Keratinocyte (primary cell): ENCODE measurements around the gene CANT1. TPM values are rescaled to one million over a fixed set of nuclear protein-coding genes. Genes with fewer than 3 reads are reported as not detected.

Source experiments
- DNase-seq: peaks from one replicate; pipeline ENCODE4 v3.0.0-alpha.2; 2011; ENCODE audit warnings: low read depth, missing footprints, low spot score
- FAIRE-seq: peaks from 2 replicates; lab custom pipeline; 2011; peaks lifted over from hg19 to GRCh38; lab: Jason Lieb, UNC
- H2AFZ ChIP-seq: 2 replicates; pipeline ENCODE4 v1.6.0; 2012; ENCODE audit warnings: low read length, control low read depth, inconsistent platforms; ENCODE audit not compliant: control insufficient read depth
- H3K27ac ChIP-seq: 2 replicates; pipeline ENCODE4 v1.5.1; 2011; ENCODE audit warnings: low read length; ENCODE audit not compliant: control insufficient read depth, insufficient read depth
- H3K27me3 ChIP-seq: 3 replicates; pipeline ENCODE4 v1.6.0; 2011; ENCODE audit warnings: low read length; ENCODE audit not compliant: control insufficient read depth, insufficient read depth; ENCODE audit errors: extremely low read depth
- H3K36me3 ChIP-seq, 2 experiments: 2 replicates in 1 of 2; 3 replicates in 1 of 2; pipeline ENCODE4 v1.5.1; 2011; ENCODE audit warnings: low read length in 2 of 2, mild to moderate bottlenecking in 1 of 2; ENCODE audit not compliant: control insufficient read depth in 2 of 2, insufficient read depth in 2 of 2; ENCODE audit errors: extremely low read depth in 1 of 2
- H3K4me1 ChIP-seq: 3 replicates; pipeline ENCODE4 v1.5.1; 2011; ENCODE audit warnings: low read length; ENCODE audit not compliant: control insufficient read depth, insufficient read depth; ENCODE audit errors: extremely low read depth
- H3K4me2 ChIP-seq: 3 replicates; pipeline ENCODE4 v1.6.0; 2011; ENCODE audit warnings: low read depth, low read length; ENCODE audit not compliant: control insufficient read depth, insufficient read depth; ENCODE audit errors: extremely low read depth
- H3K4me3 ChIP-seq, 3 experiments: fragments of 200-600 bp in 1 of 3; sonication (generic) in 1 of 3; 2 replicates in 2 of 3; 3 replicates in 1 of 3; pipeline ENCODE4 v1.5.1; 2011 to 2016; ENCODE audit warnings: low read length in 3 of 3, mild to moderate bottlenecking in 3 of 3, control low read depth in 2 of 3, inconsistent platforms in 1 of 3, low read depth in 1 of 3, mixed read lengths in 1 of 3, mixed run types in 1 of 3, moderate library complexity in 1 of 3; ENCODE audit not compliant: control insufficient read depth in 2 of 3, insufficient read depth in 2 of 3; ENCODE audit errors: extremely low read depth in 1 of 3
- H3K79me2 ChIP-seq: 2 replicates; pipeline ENCODE4 v1.6.0; 2012; ENCODE audit warnings: low read length; ENCODE audit not compliant: control insufficient read depth, insufficient read depth
- H3K9ac ChIP-seq: 3 replicates; pipeline ENCODE4 v1.6.0; 2011; ENCODE audit warnings: low read length; ENCODE audit not compliant: control insufficient read depth, insufficient read depth; ENCODE audit errors: extremely low read depth
- H3K9me1 ChIP-seq: 3 replicates; pipeline ENCODE4 v1.6.0; 2011; ENCODE audit warnings: low read length; ENCODE audit not compliant: control insufficient read depth, insufficient read depth; ENCODE audit errors: extremely low read depth
- H3K9me3 ChIP-seq: 2 replicates; pipeline ENCODE4 v1.5.1; 2012; ENCODE audit warnings: low read depth, low read length; ENCODE audit not compliant: control insufficient read depth
- H4K20me1 ChIP-seq: 3 replicates; pipeline ENCODE4 v1.6.0; 2011; ENCODE audit warnings: low read length; ENCODE audit not compliant: control insufficient read depth, insufficient read depth; ENCODE audit errors: extremely low read depth
- EZH2 ChIP-seq: IDR thresholded peaks from one replicate; pipeline ENCODE4 v1.6.1; 2012; ENCODE audit warnings: inconsistent platforms, mild to moderate bottlenecking, low read length, moderate library complexity
- dilution Hi-C: fragments of 300-500 bp; cut with MboI; formaldehyde crosslinking; loops from one replicate; pipeline ENCODE4 v1.7.0; 2020; ENCODE audit warnings: low sequenced_read_pairs; ENCODE audit not compliant: extremely low pct_ligation_motif_present
- polyA plus RNA-seq, 5 experiments: library from polyadenylated mRNA; depleted of rRNA in 3 of 5; stranded (reverse) in 3 of 5; stranded (forward) in 1 of 5; unstranded in 1 of 5; fragments of >200 nt; gene quantifications; 1 replicate in 1 of 5; 2 replicates in 3 of 5; 3 replicates in 1 of 5; pipeline versions ENCODE4 v1.2.1 to v1.2.3, GENCODE V29; 2011 to 2012; ENCODE audit warnings: missing spikeins in 2 of 5, low read depth in 1 of 5, low replicate concordance in 1 of 5
- TF ChIP-seq, protein P1 (sequence below), 3 experiments: IDR thresholded peaks in 1 of 3; conservative IDR thresholded peaks in 1 of 3; optimal IDR thresholded peaks in 1 of 3; 2 replicates in 2 of 3; 3 replicates in 1 of 3; pipeline versions ENCODE3 to v1.5.1; 2011; ENCODE audit warnings: low read length in 3 of 3, mild to moderate bottlenecking in 3 of 3, moderate library complexity in 2 of 3, control low read depth in 1 of 3, inconsistent platforms in 1 of 3; ENCODE audit not compliant: insufficient read depth in 2 of 3; ENCODE audit errors: extremely low read depth in 1 of 3

The CANT1 gene
- polyA plus RNA-seq, 1 donor (not counting 4 experiments of a cell fraction or from before 2014, with no cell fraction given) = 53.2 TPM

DNA sequence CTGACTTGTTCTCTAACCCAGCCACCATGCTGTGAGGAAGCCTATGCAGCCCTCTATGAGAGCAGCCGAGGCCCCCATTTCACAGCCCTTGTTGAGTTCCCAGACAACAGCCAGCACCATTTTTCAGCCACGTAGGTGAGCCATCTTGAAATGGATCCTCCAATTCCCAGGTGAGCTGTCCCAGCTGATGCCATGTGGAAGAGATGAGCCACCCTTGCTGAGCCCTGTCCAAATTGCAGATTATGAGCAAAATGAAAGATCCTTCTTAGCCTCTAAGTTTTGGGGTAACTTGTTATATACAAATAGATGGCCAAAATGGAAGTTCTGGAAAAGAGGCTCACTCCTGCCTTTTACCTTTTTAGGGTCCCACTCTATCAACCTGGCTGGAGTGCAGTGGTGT, 58.7 kb downstream of the CANT1 start:
- no peaks in the 10 kb centered on the region for H3K79me2 ChIP-seq
- peaks cover 11% of the 10 kb centered on the region for H3K27me3 ChIP-seq
- H4K20me1 ChIP-seq = no peaks in the 10 kb centered on the region
- H3K4me3 ChIP-seq = no peak overlapping the region
- H3K36me3 ChIP-seq = no peaks in the 10 kb centered on the region
- H3K9me3 ChIP-seq = peaks cover 4% of the 10 kb centered on the region
- no peaks in the 10 kb centered on the region for H3K4me1 ChIP-seq
- no peaks in the 10 kb centered on the region for H3K9me1 ChIP-seq
- no peak for DNase-seq
- dilution Hi-C loops = no loop called here
- H3K9ac ChIP-seq = no peak overlapping the region
- H2AFZ ChIP-seq = no peak overlapping the region
- no peak overlapping the region for H3K27ac ChIP-seq
- no peak for FAIRE-seq
- TF ChIP-seq, protein P1, sequence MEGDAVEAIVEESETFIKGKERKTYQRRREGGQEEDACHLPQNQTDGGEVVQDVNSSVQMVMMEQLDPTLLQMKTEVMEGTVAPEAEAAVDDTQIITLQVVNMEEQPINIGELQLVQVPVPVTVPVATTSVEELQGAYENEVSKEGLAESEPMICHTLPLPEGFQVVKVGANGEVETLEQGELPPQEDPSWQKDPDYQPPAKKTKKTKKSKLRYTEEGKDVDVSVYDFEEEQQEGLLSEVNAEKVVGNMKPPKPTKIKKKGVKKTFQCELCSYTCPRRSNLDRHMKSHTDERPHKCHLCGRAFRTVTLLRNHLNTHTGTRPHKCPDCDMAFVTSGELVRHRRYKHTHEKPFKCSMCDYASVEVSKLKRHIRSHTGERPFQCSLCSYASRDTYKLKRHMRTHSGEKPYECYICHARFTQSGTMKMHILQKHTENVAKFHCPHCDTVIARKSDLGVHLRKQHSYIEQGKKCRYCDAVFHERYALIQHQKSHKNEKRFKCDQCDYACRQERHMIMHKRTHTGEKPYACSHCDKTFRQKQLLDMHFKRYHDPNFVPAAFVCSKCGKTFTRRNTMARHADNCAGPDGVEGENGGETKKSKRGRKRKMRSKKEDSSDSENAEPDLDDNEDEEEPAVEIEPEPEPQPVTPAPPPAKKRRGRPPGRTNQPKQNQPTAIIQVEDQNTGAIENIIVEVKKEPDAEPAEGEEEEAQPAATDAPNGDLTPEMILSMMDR (optimal IDR thresholded peaks at IDR 0.05 in 1 of 3, IDR thresholded peaks at IDR 0.05 in 1 of 3, conservative IDR thresholded peaks at IDR 0.05 in 1 of 3; ENCODE audit: extremely low read depth in 1 of 3, insufficient read depth in 2 of 3, low read length in 3 of 3) = no peak
- TF ChIP-seq EZH2 = no peak
- no peak overlapping the region for H3K4me2 ChIP-seq

DNA sequence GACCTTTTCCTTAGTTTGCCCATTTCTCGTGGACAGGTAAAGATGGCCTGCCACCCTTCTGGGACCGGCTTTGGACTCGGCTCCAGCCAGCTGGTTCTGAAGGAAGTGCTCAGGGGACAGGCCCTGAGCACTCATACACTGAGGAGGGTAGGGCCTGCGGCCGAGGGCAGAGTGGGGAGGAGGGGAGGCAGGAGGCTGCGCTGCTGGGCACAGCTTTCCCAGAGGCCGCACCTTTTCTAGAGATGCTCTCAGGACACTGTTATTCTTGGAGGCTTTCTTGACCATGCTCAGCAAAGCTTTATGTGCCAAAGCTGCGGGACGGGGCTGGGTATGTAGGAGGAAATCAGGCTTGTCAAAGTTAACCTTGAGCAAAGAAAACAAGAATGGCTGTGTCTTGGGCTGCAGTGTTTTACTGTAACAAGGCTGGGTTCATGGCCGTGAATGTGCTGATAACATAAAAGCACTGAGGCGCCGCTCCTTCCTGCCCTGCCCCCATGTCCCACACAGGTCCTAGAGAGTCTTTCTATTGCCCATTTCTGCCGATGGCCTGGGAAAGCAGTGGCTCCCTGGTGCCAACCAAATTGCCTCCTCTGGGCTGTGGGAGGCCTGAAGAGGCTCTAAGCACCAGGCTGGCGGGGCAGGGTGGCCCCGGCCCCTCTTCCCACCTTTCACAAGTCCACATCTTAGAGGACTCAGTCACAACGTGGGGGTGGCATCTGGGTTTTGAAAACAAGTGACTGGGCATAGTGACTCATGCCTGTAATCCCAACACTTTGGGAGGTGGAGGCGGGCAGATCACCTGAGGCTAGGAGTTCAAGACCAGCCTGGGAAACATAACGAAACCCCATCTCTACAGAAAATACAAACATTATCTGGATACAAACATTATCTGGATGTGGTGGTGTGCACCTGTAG, 62.1 kb downstream of the CANT1 start:
- Histone ChIP-seq H4K20me1 (no peaks in the 10 kb centered on the region), H3K36me3 (no peaks in the 10 kb centered on the region), H3K4me1 (no peaks in the 10 kb centered on the region), H2AFZ (no peak overlapping the region), H3K4me3 (no peak overlapping the region), H3K4me2 (no peak overlapping the region), H3K9me3 (peaks cover 4% of the 10 kb centered on the region), H3K27me3 (peaks cover 9% of the 10 kb centered on the region), H3K27ac (no peak overlapping the region), H3K9ac (no peak overlapping the region), H3K79me2 (no peaks in the 10 kb centered on the region), H3K9me1 (no peaks in the 10 kb centered on the region)
- dilution Hi-C loops = no loop called here
- FAIRE-seq (no peak), DNase-seq (no peak)
- TF ChIP-seq, protein P1 (optimal IDR thresholded peaks at IDR 0.05 in 1 of 3, IDR thresholded peaks at IDR 0.05 in 1 of 3, conservative IDR thresholded peaks at IDR 0.05 in 1 of 3; ENCODE audit: extremely low read depth in 1 of 3, insufficient read depth in 2 of 3, low read length in 3 of 3) = no peak
- TF ChIP-seq EZH2 = no peak
